ENCODE results near the gene FILIP1L. TPM values are rescaled to one million over a fixed set of nuclear protein-coding genes. Genes with fewer than 3 reads are reported as not detected.

The FILIP1L gene
- total RNA-seq, 4 donors from 2014 or later, result 87.1 to 115 (median 99.6) TPM

DNA sequence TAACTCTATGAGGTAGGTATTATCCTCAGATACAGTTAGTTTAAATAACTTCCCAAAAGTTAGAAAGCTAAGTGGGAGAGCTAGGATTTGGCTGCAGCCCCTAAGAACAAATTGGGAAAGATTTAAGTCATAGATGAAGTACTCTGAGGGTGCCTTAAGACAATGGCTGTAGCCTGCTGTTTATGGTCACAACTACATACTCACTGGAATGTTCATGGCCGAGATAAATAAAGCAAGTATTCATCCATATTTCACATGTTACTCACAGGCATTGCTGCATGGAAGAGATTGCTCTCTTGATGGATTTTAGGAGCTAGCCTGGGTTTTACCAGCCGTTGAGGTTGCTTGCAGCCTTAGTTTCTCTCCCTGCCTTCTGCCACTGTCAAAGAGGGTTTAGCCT is 151.6 kb downstream of the FILIP1L start:
- H3K9me3 ChIP-seq, result no peaks in the 10 kb centered on the region
- no peaks in the 10 kb centered on the region for H3K36me3 ChIP-seq
- peaks cover 80 to 85% of the 10 kb centered on the region in 2 donors for H3K4me1 ChIP-seq
- H3K27me3 ChIP-seq, result no peaks in the 10 kb centered on the region
- no peak for TF ChIP-seq POLR2A (IDR thresholded peaks at IDR 0.05)
- in situ Hi-C loops (cut with MboI; ENCODE audit: low sequenced_read_pairs in 4 of 4) (no loop called here), intact Hi-C loops (cut with DNase I; ENCODE audit: low total_unique reads) (loop anchor here (10.0 kb wide), 1 partner anchor 302 kb away; the partner anchor contains the start of gene TBC1D23)
- peak overlapping the region; percentile 30 to 84 (median 79) for H3K27ac ChIP-seq
- H3K4me3 ChIP-seq, result no peak overlapping the region
- ATAC-seq (no peak), DNase-seq (no peak)

DNA sequence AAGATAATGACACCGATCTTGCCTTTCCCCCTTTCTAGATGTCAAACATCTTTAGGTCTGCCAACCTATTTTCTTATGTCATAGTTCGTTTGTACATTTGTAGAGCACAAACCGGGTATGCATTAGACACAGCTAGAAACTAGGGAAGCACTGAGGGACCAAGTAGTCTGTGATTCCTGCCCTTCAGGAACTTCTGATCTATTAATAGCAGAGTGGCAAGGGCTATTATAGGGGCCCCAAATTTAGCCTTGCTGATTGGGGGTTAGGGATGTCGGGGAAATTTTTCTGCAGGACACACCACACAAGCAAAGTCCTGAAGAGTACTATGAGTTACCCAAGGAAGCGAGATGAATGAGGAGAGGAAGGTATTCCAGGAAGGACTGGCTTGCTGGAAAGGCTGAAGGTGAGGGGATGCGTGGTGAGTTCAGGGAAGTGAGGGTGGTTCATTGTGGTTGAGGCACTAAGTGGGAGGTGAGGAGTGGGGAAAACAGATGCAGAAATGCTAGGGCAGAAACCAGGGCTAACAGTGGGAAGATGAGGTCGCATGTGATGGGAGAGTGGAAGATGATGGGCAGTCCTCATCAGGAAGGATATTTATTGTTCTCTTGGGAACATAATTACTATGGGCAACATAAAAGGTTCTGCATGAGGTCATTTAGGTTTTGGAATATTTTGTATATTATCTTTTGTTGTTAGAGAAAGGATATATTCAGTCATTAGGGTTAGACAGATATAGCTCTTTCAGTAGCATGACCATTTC is 152.4 kb downstream of the FILIP1L start:
- no peaks in the 10 kb centered on the region for H3K27me3 ChIP-seq
- in situ Hi-C loops (cut with MboI; ENCODE audit: low sequenced_read_pairs in 4 of 4), result no loop called here

GRCh38 chr3:99960941-99961340 is 153.4 kb downstream of the FILIP1L start:
- in situ Hi-C loops (cut with MboI; ENCODE audit: low sequenced_read_pairs in 4 of 4) (no loop called here), intact Hi-C loops (cut with DNase I; ENCODE audit: low total_unique reads) (loop anchor here (10.0 kb wide), 1 partner anchor 304 kb away; the partner anchor contains the start of gene TBC1D23)
- no peak for ATAC-seq
- Histone ChIP-seq H3K9me3 (no peaks in the 10 kb centered on the region), H3K4me3 (peak overlapping the region in 1 of 4 donors; percentile 10), H3K27ac (peak overlapping the region; percentile 47 to 77 (median 70)), H3K36me3 (no peaks in the 10 kb centered on the region), H3K27me3 (no peaks in the 10 kb centered on the region), H3K4me1 (peaks cover 72 to 78% of the 10 kb centered on the region in 2 donors)
- DNase-seq, result no peak
- TF ChIP-seq POLR2A (IDR thresholded peaks at IDR 0.05), result no peak
- TF ChIP-seq, protein P1, sequence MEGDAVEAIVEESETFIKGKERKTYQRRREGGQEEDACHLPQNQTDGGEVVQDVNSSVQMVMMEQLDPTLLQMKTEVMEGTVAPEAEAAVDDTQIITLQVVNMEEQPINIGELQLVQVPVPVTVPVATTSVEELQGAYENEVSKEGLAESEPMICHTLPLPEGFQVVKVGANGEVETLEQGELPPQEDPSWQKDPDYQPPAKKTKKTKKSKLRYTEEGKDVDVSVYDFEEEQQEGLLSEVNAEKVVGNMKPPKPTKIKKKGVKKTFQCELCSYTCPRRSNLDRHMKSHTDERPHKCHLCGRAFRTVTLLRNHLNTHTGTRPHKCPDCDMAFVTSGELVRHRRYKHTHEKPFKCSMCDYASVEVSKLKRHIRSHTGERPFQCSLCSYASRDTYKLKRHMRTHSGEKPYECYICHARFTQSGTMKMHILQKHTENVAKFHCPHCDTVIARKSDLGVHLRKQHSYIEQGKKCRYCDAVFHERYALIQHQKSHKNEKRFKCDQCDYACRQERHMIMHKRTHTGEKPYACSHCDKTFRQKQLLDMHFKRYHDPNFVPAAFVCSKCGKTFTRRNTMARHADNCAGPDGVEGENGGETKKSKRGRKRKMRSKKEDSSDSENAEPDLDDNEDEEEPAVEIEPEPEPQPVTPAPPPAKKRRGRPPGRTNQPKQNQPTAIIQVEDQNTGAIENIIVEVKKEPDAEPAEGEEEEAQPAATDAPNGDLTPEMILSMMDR (IDR thresholded peaks at IDR 0.05 in 4 of 5, conservative IDR thresholded peaks at IDR 0.05 in 1 of 5), result no peak

More for the DNA sequence above, 152.4 kb downstream of the FILIP1L start:
- no peak for TF ChIP-seq POLR2A (IDR thresholded peaks at IDR 0.05)
- TF ChIP-seq, protein P1 (IDR thresholded peaks at IDR 0.05 in 4 of 5, conservative IDR thresholded peaks at IDR 0.05 in 1 of 5), result no peak
- Histone ChIP-seq H3K4me1 (peaks cover 80 to 83% of the 10 kb centered on the region in 2 donors), H3K9me3 (no peaks in the 10 kb centered on the region), H3K4me3 (no peak overlapping the region), H3K27ac (peak overlapping the region; percentile 47 to 83 (median 76)), H3K36me3 (no peaks in the 10 kb centered on the region)
- DNase-seq (no peak), ATAC-seq (no peak)
- intact Hi-C loops (cut with DNase I; ENCODE audit: low total_unique reads), result loop anchor here (10.0 kb wide), 1 partner anchor 303 kb away; the partner anchor contains the start of gene TBC1D23

GRCh38 chr3:99960123-99960878 is 154.0 kb downstream of the FILIP1L start:
- Histone ChIP-seq H3K27me3 (no peaks in the 10 kb centered on the region), H3K27ac (peak overlapping the region; percentile 47 to 77 (median 70)), H3K4me1 (peaks cover 69 to 71% of the 10 kb centered on the region in 2 donors), H3K36me3 (no peaks in the 10 kb centered on the region), H3K4me3 (peak overlapping the region in 1 of 4 donors; percentile 10), H3K9me3 (no peaks in the 10 kb centered on the region)
- in situ Hi-C loops (cut with MboI; ENCODE audit: low sequenced_read_pairs in 4 of 4), result no loop called here
- DNase-seq (no peak), ATAC-seq (no peak)
- intact Hi-C loops (cut with DNase I; ENCODE audit: low total_unique reads), result loop anchor here (10.0 kb wide), 1 partner anchor 304 kb away; the partner anchor contains the start of gene TBC1D23
- TF ChIP-seq, protein P1 (IDR thresholded peaks at IDR 0.05 in 4 of 5, conservative IDR thresholded peaks at IDR 0.05 in 1 of 5), result no peak
- no peak for TF ChIP-seq POLR2A (IDR thresholded peaks at IDR 0.05)
